ENCODE measurements around the gene MKLN1. TPM values are rescaled to one million over a fixed set of nuclear protein-coding genes. Genes with fewer than 3 reads are reported as not detected.

MKLN1 gene
- total RNA-seq, 1 experiment from 2014 or later: 48.5 TPM

GRCh38 chr7:131322861-131323260 lies 4.8 kb upstream of the MKLN1 start:
- no peaks in the 10 kb centered on the region for H3K9me2 ChIP-seq (ENCODE audit: insufficient read depth)
- peaks cover 2% of the 10 kb centered on the region for H3K79me2 ChIP-seq (ENCODE audit: insufficient read depth, low read length)
- no peak overlapping the region for H3K4me3 ChIP-seq (replicated peaks in 1 of 2; ENCODE audit: low read depth in 1 of 2, low read length in 2 of 2)
- H3K27ac ChIP-seq (ENCODE audit: low read depth, low read length): no peak overlapping the region
- H3K27me3 ChIP-seq (ENCODE audit: insufficient read depth, low read length): no peaks in the 10 kb centered on the region
- H3K9me3 ChIP-seq (ENCODE audit: control insufficient read depth in 1 of 2, insufficient read depth in 1 of 2, low read depth in 1 of 2, low read length in 2 of 2): no peaks in the 10 kb centered on the region
- BruUV-seq (replicated peaks): no TSS peak
- no peak overlapping the region for H3K9ac ChIP-seq (ENCODE audit: low read length)
- ChIA-PET CTCF (no interaction called here), POLR2A (no interaction called here), RAD21 (ENCODE audit: low non-redundant PET in 1 of 2, low total read pairs in 2 of 2, uncharacterized antibody in 2 of 2, unreplicated experiment in 2 of 2) (no interaction called here)
- no peak overlapping the region for H3K4me2 ChIP-seq (ENCODE audit: low read length)
- DNase-seq (ENCODE audit: low read depth, low spot score): no peak
- H3K4me1 ChIP-seq (ENCODE audit: control insufficient read depth in 1 of 2, insufficient read depth in 2 of 2, low read length in 2 of 2): peaks cover 13 to 22% of the 10 kb centered on the region in 2 experiments; a peak in 3 of 4 replicates
- H3K36me3 ChIP-seq (ENCODE audit: control insufficient read depth in 1 of 2, insufficient read depth in 2 of 2, low read length in 2 of 2): no peaks in the 10 kb centered on the region
- ATAC-seq: no peak
- TF ChIP-seq TCF7L2 (IDR thresholded peaks at IDR 0.05; ENCODE audit: borderline replicate concordance, extremely low read depth, insufficient read depth, insufficient read length) (no peak), CTCF (IDR thresholded peaks at IDR 0.05 in 2 of 3, conservative IDR thresholded peaks at IDR 0.05 in 1 of 3; ENCODE audit: borderline replicate concordance in 1 of 3, insufficient read depth in 1 of 3, low read depth in 2 of 3, low read length in 2 of 3) (no peak), POLR2AphosphoS5 (IDR thresholded peaks at IDR 0.05; ENCODE audit: low read depth, low read length) (no peak), EZH2phosphoT487 (IDR thresholded peaks at IDR 0.05; ENCODE audit: borderline replicate concordance) (no peak), EGR1 (IDR thresholded peaks at IDR 0.05; ENCODE audit: low read depth) (no peak), SIN3A (IDR thresholded peaks at IDR 0.05; ENCODE audit: low read depth) (no peak), JUND (IDR thresholded peaks at IDR 0.05) (no peak), SP1 (IDR thresholded peaks at IDR 0.05; ENCODE audit: low read depth) (no peak), CBX3 (IDR thresholded peaks at IDR 0.05; ENCODE audit: low read depth) (no peak), CEBPB (IDR thresholded peaks at IDR 0.05; ENCODE audit: low read depth) (no peak), ELF1 (IDR thresholded peaks at IDR 0.05; ENCODE audit: borderline replicate concordance, low read depth) (no peak), EZH2 (IDR thresholded peaks at IDR 0.05) (no peak), YY1 (IDR thresholded peaks at IDR 0.05; ENCODE audit: extremely low read depth, insufficient replicate concordance, low read depth, low read length) (no peak), ZFX (IDR thresholded peaks at IDR 0.05) (no peak), SRF (IDR thresholded peaks at IDR 0.05; ENCODE audit: low read depth) (no peak), ATF3 (IDR thresholded peaks at IDR 0.05) (no peak), REST (IDR thresholded peaks at IDR 0.05; ENCODE audit: low read depth) (no peak)
- TF ChIP-seq, protein P1, sequence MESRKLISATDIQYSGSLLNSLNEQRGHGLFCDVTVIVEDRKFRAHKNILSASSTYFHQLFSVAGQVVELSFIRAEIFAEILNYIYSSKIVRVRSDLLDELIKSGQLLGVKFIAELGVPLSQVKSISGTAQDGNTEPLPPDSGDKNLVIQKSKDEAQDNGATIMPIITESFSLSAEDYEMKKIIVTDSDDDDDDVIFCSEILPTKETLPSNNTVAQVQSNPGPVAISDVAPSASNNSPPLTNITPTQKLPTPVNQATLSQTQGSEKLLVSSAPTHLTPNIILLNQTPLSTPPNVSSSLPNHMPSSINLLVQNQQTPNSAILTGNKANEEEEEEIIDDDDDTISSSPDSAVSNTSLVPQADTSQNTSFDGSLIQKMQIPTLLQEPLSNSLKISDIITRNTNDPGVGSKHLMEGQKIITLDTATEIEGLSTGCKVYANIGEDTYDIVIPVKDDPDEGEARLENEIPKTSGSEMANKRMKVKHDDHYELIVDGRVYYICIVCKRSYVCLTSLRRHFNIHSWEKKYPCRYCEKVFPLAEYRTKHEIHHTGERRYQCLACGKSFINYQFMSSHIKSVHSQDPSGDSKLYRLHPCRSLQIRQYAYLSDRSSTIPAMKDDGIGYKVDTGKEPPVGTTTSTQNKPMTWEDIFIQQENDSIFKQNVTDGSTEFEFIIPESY (IDR thresholded peaks at IDR 0.05; ENCODE audit: extremely low read depth, insufficient replicate concordance, low read length): no peak
- TF ChIP-seq, protein P2, sequence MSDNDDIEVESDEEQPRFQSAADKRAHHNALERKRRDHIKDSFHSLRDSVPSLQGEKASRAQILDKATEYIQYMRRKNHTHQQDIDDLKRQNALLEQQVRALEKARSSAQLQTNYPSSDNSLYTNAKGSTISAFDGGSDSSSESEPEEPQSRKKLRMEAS (IDR thresholded peaks at IDR 0.05): no peak
- no peaks in the 10 kb centered on the region for H4K20me1 ChIP-seq (ENCODE audit: insufficient read depth)
- intact Hi-C loops (cut with micrococcal nuclease): no loop called here
- no peak overlapping the region for H2AFZ ChIP-seq (ENCODE audit: low read depth, low read length, poor library complexity, severe bottlenecking)

Measured in HCT116 (cell line).